HCT116 (cell line): ENCODE measurements around the gene EEFSEC. TPM values are rescaled to one million over a fixed set of nuclear protein-coding genes. Genes with fewer than 3 reads are reported as not detected.

ENCODE experiments used
- ATAC-seq: fragments of 200-7000 bp; cut with Tn5 transposase; 2 replicates; pipeline ENCODE4 v1.9.1; 2020; ENCODE audit warnings: mild to moderate bottlenecking, moderate library complexity
- BruUV-seq: library from RNA; stranded (reverse); fragments of 400-500 nt; replicated peaks from 2 replicates; lab custom pipeline; 2021; lab: Mats Ljungman, UMichigan
- CTCF ChIA-PET: fragments of 300-600 bp; sonication (Branson Sonifier 250); formaldehyde crosslinking; loops from one replicate; lab custom pipeline; 2021; ENCODE audit warnings: antibody characterized with exemption; lab: Charles Lee
- POLR2A ChIA-PET: fragments of 300-600, 350-600 bp; sonication (Branson Sonifier 250); formaldehyde crosslinking; loops from one replicate; lab custom pipeline; 2021; ENCODE audit warnings: antibody characterized with exemption; lab: Charles Lee
- RAD21 ChIA-PET, 2 experiments: fragments of 300-600 bp; sonication (Branson Sonifier 250); formaldehyde crosslinking; loops; one replicate each; lab custom pipeline; 2023; ENCODE audit warnings: low total read pairs in 2 of 2; ENCODE audit not compliant: uncharacterized antibody in 2 of 2, unreplicated experiment in 2 of 2, low non-redundant PET in 1 of 2; lab: Charles Lee
- DNase-seq: peaks from one replicate; pipeline ENCODE4 v3.0.0-alpha.2; 2010; ENCODE audit warnings: low read depth, low spot score
- H2AFZ ChIP-seq: fragments of 200-600 bp; shearing (Covaris generic), sonication (generic); 2 replicates; pipeline ENCODE4 v1.6.1; 2017; ENCODE audit warnings: low read depth, mixed run types, mixed read lengths, antibody characterized with exemption, low read length; ENCODE audit not compliant: poor library complexity, severe bottlenecking
- H3K27ac ChIP-seq: 2 replicates; pipeline ENCODE4 v1.5.1; 2012; ENCODE audit warnings: low read depth, low read length
- H3K27me3 ChIP-seq: fragments of 200-600 bp; sonication (generic); 2 replicates; pipeline ENCODE4 v1.6.1; 2016; ENCODE audit warnings: mixed run types, low read length, mixed read lengths; ENCODE audit not compliant: insufficient read depth
- H3K36me3 ChIP-seq, 2 experiments: fragments of 200-500 bp in 1 of 2; fragments of 200-600 bp in 1 of 2; sonication (Bioruptor generic) in 1 of 2; sonication (generic) in 1 of 2; 2 replicates each; pipeline versions ENCODE4 v1.5.1 to v1.6.1; 2014 to 2016; ENCODE audit warnings: low read length in 2 of 2, inconsistent platforms in 1 of 2, mixed read lengths in 1 of 2, mixed run types in 1 of 2; ENCODE audit not compliant: insufficient read depth in 2 of 2, control insufficient read depth in 1 of 2
- H3K4me1 ChIP-seq, 2 experiments: fragments of 200-600 bp in 1 of 2; sonication (generic) in 1 of 2; 2 replicates each; pipeline versions ENCODE4 v1.5.1 to v1.6.1; 2012 to 2017; ENCODE audit warnings: low read length in 2 of 2, inconsistent platforms in 1 of 2, mild to moderate bottlenecking in 1 of 2, mixed read lengths in 1 of 2, mixed run types in 1 of 2, moderate library complexity in 1 of 2; ENCODE audit not compliant: insufficient read depth in 2 of 2, control insufficient read depth in 1 of 2
- H3K4me2 ChIP-seq: fragments of 200-600 bp; sonication (generic); 2 replicates; pipeline ENCODE4 v1.6.1; 2017; ENCODE audit warnings: mixed run types, low read length, mixed read lengths
- H3K4me3 ChIP-seq, 2 experiments: fragments of 200-600 bp in 1 of 2; sonication (generic) in 1 of 2; replicated peaks in 1 of 2; 2 replicates each; pipeline ENCODE4 v1.5.1; 2011 to 2016; ENCODE audit warnings: low read length in 2 of 2, control low read depth in 1 of 2, low read depth in 1 of 2, mild to moderate bottlenecking in 1 of 2, mixed read lengths in 1 of 2, mixed run types in 1 of 2
- H3K79me2 ChIP-seq: fragments of 200-600 bp; sonication (generic); 2 replicates; pipeline ENCODE4 v1.6.1; 2017; ENCODE audit warnings: mild to moderate bottlenecking, mixed run types, low read length, moderate library complexity, mixed read lengths; ENCODE audit not compliant: insufficient read depth
- H3K9ac ChIP-seq: fragments of 200-600 bp; sonication (generic); 2 replicates; pipeline ENCODE4 v1.6.1; 2016; ENCODE audit warnings: low read length, mixed read lengths
- H3K9me2 ChIP-seq: fragments of 200-600 bp; sonication (generic), shearing (Covaris generic); 2 replicates; pipeline ENCODE4 v1.6.1; 2017; ENCODE audit warnings: mixed run types, mild to moderate bottlenecking, moderate library complexity; ENCODE audit not compliant: insufficient read depth
- H3K9me3 ChIP-seq, 2 experiments: fragments of 200-500 bp in 1 of 2; fragments of 200-600 bp in 1 of 2; sonication (Bioruptor generic) in 1 of 2; sonication (generic) in 1 of 2; 2 replicates each; pipeline ENCODE4 v1.6.1; 2014 to 2017; ENCODE audit warnings: low read length in 2 of 2, mixed read lengths in 2 of 2, inconsistent platforms in 1 of 2, low read depth in 1 of 2, mild to moderate bottlenecking in 1 of 2, mixed run types in 1 of 2, moderate library complexity in 1 of 2; ENCODE audit not compliant: control insufficient read depth in 1 of 2, insufficient read depth in 1 of 2
- H4K20me1 ChIP-seq: fragments of 200-600 bp; sonication (generic), shearing (Covaris generic); 2 replicates; pipeline ENCODE4 v1.6.1; 2017; ENCODE audit warnings: mixed run types, mild to moderate bottlenecking, moderate library complexity; ENCODE audit not compliant: insufficient read depth
- REST ChIP-seq: IDR thresholded peaks from 2 replicates; pipeline ENCODE4 v1.6.1; 2012; ENCODE audit warnings: low read depth
- intact Hi-C: fragments of 100-400 bp; cut with micrococcal nuclease; formaldehyde crosslinking; loops from 2 replicates; pipeline ENCODE4 v1.10.0; 2022
- total RNA-seq: library from RNA; stranded (reverse); gene quantifications from one replicate; pipeline ENCODE4 v1.2.1, GENCODE V29; 2021; ENCODE audit not compliant: unreplicated experiment
- TF ChIP-seq, protein P1 (sequence below), 3 experiments: fragments of 200-600 bp in 1 of 3; sonication (generic) in 1 of 3; IDR thresholded peaks in 2 of 3; conservative IDR thresholded peaks in 1 of 3; 2 replicates each; pipeline ENCODE4 v1.5.1; 2012 to 2017; ENCODE audit warnings: low read depth in 2 of 3, low read length in 2 of 3, antibody characterized with exemption in 1 of 3, borderline replicate concordance in 1 of 3, control low read depth in 1 of 3, mild to moderate bottlenecking in 1 of 3, mixed read lengths in 1 of 3, mixed run types in 1 of 3, moderate library complexity in 1 of 3; ENCODE audit not compliant: insufficient read depth in 1 of 3

EEFSEC gene
- total RNA-seq, 1 experiment from 2014 or later, result 16.1 TPM

- POLR2A ChIA-PET, result no interaction called here
- no peak overlapping the region for H3K4me2 ChIP-seq
- H3K9me3 ChIP-seq, result no peaks in the 10 kb centered on the region
- CTCF ChIA-PET, result no interaction called here
- no peak for ATAC-seq
- BruUV-seq, result no TSS peak
- H3K9me2 ChIP-seq, result no peaks in the 10 kb centered on the region
- H2AFZ ChIP-seq, result no peak overlapping the region
- RAD21 ChIA-PET, result no interaction called here
- H3K4me3 ChIP-seq, result no peak overlapping the region
- H3K9ac ChIP-seq, result no peak overlapping the region
- no peak overlapping the region for H3K27ac ChIP-seq
- intact Hi-C loops, result no loop called here
- no peaks in the 10 kb centered on the region for H4K20me1 ChIP-seq
- TF ChIP-seq REST, result no peak
- TF ChIP-seq, protein P1, sequence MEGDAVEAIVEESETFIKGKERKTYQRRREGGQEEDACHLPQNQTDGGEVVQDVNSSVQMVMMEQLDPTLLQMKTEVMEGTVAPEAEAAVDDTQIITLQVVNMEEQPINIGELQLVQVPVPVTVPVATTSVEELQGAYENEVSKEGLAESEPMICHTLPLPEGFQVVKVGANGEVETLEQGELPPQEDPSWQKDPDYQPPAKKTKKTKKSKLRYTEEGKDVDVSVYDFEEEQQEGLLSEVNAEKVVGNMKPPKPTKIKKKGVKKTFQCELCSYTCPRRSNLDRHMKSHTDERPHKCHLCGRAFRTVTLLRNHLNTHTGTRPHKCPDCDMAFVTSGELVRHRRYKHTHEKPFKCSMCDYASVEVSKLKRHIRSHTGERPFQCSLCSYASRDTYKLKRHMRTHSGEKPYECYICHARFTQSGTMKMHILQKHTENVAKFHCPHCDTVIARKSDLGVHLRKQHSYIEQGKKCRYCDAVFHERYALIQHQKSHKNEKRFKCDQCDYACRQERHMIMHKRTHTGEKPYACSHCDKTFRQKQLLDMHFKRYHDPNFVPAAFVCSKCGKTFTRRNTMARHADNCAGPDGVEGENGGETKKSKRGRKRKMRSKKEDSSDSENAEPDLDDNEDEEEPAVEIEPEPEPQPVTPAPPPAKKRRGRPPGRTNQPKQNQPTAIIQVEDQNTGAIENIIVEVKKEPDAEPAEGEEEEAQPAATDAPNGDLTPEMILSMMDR (IDR thresholded peaks at IDR 0.05 in 2 of 3, conservative IDR thresholded peaks at IDR 0.05 in 1 of 3; ENCODE audit: borderline replicate concordance in 1 of 3, insufficient read depth in 1 of 3, low read depth in 2 of 3, low read length in 2 of 3), result 0 out of 6 replicates have a peak, but pooled peaks of 1 of the 3 experiments have one; percentile 13
- H3K79me2 ChIP-seq, result no peaks in the 10 kb centered on the region
- no peaks in the 10 kb centered on the region for H3K36me3 ChIP-seq
- no peaks in the 10 kb centered on the region for H3K27me3 ChIP-seq
- no peak for DNase-seq
- H3K4me1 ChIP-seq, result no peaks in the 10 kb centered on the region; a peak in 1 of 4 replicates
These were observed 101.7 kb downstream of the EEFSEC start for GRCh38 chr3:128254967-128255366.
